ENCODE results near the gene WFDC1.

Gene WFDC1

GRCh38 chr16:84294531-84295142 is at the start of gene WFDC1:
WFDC1 (plus strand) TSS chr16:84294878; CDS start chr16:84294972, 94 bp downstream.
- DNase-seq: no peak

GRCh38 chr16:84245956-84246678 is 48.6 kb upstream of the WFDC1 start:
- no peak for DNase-seq

GRCh38 chr16:84246679-84247077 is 48.0 kb upstream of the WFDC1 start:
- no peak for DNase-seq

GRCh38 chr16:84247331-84247730 is 47.3 kb upstream of the WFDC1 start:
- DNase-seq: no peak

GRCh38 chr16:84247844-84248243 is 46.8 kb upstream of the WFDC1 start:
- no peak for DNase-seq

GRCh38 chr16:84252184-84252583 is 42.5 kb upstream of the WFDC1 start:
- no peak for DNase-seq

- no peak for DNase-seq
Observed at GRCh38 chr16:84253173-84253572, 41.5 kb upstream of the WFDC1 start.

GRCh38 chr16:84254062-84254461 is 40.6 kb upstream of the WFDC1 start:
- DNase-seq: no peak

GRCh38 chr16:84255050-84255810 is 39.4 kb upstream of the WFDC1 start:
- no peak for DNase-seq

GRCh38 chr16:84258266-84258665 is 36.4 kb upstream of the WFDC1 start:
- no peak for DNase-seq

- DNase-seq: no peak
Observed at GRCh38 chr16:84259691-84260090, 35.0 kb upstream of the WFDC1 start.

GRCh38 chr16:84260766-84261554 is 33.7 kb upstream of the WFDC1 start:
- DNase-seq: no peak

GRCh38 chr16:84262031-84262430 is 32.6 kb upstream of the WFDC1 start:
- no peak for DNase-seq

GRCh38 chr16:84262939-84263338 is 31.7 kb upstream of the WFDC1 start:
- no peak for DNase-seq

GRCh38 chr16:84266451-84266850 is 28.2 kb upstream of the WFDC1 start:
- no peak for DNase-seq

- no peak for DNase-seq
Observed at GRCh38 chr16:84267380-84267779, 27.3 kb upstream of the WFDC1 start.

- DNase-seq: no peak
Observed at GRCh38 chr16:84268291-84269040, 26.2 kb upstream of the WFDC1 start.

GRCh38 chr16:84270071-84270470 is 24.6 kb upstream of the WFDC1 start:
- no peak for DNase-seq

- DNase-seq: no peak
Observed at GRCh38 chr16:84270531-84270930, 24.1 kb upstream of the WFDC1 start.

GRCh38 chr16:84271037-84271436 is 23.6 kb upstream of the WFDC1 start:
- no peak for DNase-seq

GRCh38 chr16:84271866-84272265 is 22.8 kb upstream of the WFDC1 start:
- no peak for DNase-seq

- no peak for DNase-seq
Observed at GRCh38 chr16:84272740-84273320, 21.8 kb upstream of the WFDC1 start.

Data from activated CD8-positive, alpha-beta memory T cell treated with anti-CD3 and anti-CD28 coated beads, Interleukin-2, amount 50 U/mL, for 4 hours (primary cell).